GM18520 (cell line): ENCODE results near the gene IL1RAPL1.

Source experiments
- ATAC-seq: cut with Tn5 transposase; IDR thresholded peaks from one replicate; pipeline ENCODE4 v1.9.1; 2021; ENCODE audit not compliant: unreplicated experiment

IL1RAPL1 gene

DNA sequence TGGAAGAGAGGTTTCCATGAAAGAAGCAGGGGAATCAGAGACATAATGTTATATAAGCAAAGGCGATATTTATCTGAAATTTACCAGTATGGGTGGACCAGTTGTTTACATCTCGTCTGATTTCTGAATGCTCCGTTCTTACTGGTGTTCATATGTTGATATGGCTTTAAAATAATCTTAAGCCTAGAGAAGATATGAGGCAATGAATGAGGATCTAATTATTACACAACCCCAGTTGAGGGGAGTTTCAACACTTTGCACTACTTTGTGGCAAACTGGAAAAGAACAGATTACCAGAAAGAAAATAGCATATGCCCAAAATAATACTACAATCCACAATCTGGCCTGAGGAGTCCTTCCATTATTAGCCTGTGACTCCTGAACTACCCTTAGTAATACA is 1364.8 kb downstream of the IL1RAPL1 start:
- ATAC-seq = no peak

DNA sequence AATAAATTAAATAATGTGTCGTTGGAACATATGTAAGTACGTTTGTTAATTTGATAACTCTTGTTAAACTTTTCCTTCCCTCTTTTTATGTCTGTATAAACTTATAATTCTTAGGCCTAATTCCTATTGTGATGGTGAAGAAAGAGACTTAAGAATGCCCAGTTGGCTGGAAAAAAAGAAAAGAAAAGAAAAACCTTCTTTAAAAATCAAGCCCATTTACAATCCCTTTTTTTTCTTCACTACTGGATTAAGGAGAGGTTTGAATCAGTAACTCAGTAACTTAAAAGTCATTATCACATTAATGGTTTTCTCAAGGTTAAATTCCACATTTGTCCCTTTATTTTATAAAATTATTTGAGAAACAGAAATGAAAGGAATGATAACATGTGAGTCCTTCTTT is 1374.8 kb downstream of the IL1RAPL1 start:
- no peak for ATAC-seq

DNA sequence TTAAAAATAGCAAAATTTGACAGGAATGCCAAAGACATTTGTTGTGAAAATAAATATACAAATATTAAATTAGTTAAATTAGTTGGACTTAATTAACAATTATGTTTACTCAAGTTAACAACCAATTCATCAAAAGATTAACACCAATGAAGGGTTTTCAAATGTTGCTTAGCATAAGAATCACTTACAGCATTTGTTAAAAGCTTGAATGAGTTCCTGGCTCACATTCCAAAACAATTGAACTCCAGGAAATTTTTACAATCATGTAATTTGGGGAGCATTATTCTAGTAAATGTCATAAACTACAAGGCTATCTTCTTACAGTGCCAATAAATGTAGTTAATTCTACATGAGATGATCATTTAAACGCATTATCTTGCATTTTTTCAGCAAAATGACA is 1378.4 kb downstream of the IL1RAPL1 start:
- no peak for ATAC-seq

DNA sequence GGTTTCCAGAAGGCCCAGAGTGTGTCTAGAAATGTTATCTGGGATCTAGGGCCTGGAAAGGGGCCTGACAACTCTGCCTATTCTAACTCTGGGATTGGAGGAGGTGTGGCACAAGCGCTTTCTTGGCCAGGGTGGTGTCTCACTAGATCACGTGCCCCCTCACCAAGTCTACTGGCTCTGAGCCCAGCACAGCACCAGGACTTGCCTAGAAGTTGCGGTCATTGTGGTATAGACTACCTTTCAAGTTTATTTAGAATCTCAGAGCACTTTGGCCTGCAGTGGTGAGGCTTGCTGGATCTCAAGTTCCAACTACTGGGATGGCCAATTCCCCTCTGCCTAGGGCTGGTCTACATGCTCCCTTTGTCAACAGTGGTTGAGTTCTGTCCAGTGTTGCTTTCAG is 1404.8 kb downstream of the IL1RAPL1 start:
- ATAC-seq = no peak

DNA sequence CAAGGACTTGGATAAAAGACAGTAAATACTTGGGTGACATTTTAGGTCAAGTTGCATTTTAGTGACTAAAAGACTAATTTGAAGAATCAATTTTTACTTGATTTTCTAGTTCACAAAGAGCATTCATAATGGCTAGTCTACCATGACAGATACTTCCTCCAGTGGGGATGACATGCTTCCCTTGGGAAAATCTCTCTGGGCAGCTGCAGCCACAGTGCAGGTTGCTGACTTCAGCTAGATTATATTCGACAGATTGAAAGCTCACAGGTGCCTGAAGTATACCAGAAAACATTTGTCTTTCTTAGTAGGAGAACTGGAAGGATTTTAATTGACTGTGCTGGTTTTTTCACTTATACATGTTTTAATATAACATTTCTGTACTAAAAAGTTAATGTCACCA is 1418.6 kb downstream of the IL1RAPL1 start:
- no peak for ATAC-seq
